HG03064 (cell line): Measurements from ENCODE around the gene TUBB3.

Source experiments
- ATAC-seq: cut with Tn5 transposase; IDR thresholded peaks from one replicate; pipeline ENCODE4 v1.9.1; 2021; ENCODE audit warnings: low read depth; ENCODE audit not compliant: unreplicated experiment

Gene TUBB3

DNA sequence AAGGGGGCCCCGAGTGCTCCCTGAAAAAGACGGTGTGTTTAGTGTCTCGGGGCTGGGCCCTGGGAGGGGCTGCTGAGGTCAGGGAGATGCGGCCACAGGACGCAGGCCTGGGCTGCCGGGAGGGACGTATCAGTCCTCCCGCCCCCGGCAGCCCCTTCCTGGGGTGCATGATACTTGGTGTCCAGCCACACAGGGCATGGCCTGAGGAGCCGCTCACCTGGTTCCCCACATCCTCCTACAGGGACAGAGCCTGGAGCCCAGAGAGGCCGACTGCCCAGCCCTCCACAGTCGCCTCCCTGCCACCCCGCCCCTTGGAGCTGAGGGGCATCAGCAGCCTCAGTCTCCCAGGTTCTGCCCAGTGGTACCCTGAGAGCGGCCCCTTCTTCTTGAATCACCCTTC lies 13.4 kb downstream of the TUBB3 start:
- no peak for ATAC-seq

DNA sequence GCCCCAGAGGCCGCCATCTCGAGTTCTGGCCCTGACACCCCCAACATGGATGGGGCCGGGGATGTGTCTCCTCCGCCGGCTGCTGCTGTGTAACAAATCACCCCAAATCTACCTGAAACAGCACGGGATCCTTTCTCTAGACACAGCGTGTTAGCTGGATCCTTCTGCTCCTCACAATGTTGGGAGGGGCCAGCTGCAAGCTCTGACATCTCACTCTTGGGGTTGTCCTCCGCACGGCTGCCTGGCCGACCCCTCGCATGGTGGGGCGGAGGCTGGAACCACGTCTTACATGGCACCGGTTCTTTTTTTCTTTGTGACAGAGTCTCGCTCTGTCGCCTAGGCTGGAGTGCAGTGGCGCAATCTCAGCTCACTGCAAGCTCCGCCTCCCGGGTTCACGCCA lies 13.8 kb downstream of the TUBB3 start:
- ATAC-seq = no peak

DNA sequence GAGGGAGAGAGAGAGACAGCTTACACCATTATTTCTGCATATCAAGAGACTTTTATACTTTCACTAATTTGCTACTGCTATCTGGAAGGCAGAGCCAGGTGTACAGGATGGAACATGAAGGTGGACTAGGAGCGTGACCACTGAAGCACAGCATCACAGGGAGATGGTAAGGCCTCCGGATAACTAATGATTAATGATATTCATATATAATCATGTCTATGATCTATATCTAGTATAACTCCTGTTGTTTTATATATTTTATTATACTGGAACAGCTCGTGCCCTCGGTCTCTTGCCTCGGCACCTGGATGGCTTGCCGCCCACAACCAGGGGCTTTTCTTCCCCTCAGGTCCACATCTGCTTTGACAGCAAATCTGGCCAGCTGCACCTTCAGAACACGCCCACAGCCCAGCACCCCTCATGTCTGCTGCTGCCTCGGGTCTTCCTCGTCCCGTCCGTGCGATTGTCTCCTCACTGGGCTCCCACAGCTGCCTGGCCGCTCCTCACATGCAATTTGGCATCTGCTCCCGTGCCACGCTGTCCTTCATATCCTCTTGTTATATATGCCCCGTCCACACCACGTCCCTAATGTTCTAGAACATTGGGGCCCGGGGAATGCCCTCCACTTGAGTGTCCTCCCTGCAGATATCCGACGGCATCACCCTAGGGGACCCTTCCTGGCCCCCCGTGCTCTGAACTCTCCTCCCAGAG lies 15.2 kb downstream of the TUBB3 start:
- no peak for ATAC-seq

- no peak for ATAC-seq
These were observed 21.6 kb downstream of the TUBB3 start for GRCh38 chr16:89944773-89945172.

DNA sequence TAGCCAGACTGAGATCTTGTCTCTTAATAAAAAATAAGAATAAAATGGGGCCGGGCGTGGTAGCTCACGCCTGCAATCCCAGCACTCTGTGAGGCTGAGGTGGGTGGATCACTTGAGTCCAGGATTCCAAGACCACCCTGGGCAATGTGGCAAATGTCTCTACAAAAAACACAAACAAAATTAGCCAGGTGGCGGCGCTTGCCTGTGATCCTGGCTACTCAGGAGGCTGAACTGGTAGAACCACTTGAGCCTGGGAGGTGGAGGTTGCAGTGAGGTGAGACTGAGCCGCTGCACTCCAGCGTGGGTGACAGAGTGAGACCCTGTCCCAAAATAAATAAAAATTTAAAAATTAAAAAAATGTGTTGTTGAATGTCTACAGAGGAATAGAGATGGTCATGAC lies 22.5 kb downstream of the TUBB3 start:
- ATAC-seq = no peak

DNA sequence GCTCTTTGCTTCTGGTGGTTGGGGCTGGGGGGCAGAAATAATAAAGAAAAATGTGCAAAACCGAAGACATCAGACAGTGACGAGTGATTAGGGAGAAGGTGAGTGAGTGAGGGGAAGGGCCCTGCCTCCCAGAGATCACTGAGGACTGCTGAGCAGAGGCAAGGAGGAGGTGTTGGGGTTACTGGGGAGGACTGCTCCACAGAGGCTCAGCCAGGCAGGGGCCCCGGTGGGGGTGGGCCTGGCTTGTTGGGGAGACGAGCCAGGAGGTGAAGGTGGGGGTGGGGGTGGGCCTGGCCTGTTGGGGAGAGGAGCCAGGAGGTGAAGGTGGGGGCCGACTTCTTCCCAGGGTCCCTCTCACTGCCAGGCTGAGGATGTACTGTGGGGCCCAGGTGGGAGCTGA lies 23.4 kb downstream of the TUBB3 start:
- no peak for ATAC-seq

DNA sequence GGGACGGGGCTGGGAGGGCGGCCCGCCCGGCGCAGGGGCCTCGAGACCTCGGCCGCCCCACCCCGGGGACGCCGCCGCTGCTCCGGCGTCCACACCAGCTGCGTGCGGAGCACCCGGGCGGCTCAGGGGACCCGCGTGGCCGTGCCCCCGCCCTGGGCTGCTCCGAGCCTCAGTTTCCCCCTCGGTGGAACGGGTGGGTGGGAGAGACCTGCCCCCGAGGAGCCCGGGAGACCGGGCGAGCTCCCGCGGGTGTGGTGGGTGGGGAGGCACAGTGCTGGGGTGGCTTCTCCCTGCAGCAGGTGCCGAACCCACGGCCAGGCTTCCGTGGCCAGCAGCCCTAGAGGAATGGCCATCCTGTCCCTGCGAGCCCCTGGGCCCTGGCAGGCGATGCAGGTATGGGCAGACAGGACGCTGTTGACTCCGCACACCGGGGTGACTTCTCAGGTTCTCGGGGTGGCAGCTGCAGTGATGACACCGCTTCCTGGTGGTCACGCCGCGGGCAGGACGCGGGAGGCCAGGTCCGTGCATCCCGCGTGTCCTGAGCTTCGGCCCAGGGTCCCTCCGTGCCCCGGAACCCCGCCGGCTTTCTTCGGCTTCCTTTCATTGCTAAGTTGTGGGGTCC lies 26.1 kb downstream of the TUBB3 start:
- no peak for ATAC-seq

GRCh38 chr16:89949756-89950155 lies 26.6 kb downstream of the TUBB3 start:
- no peak for ATAC-seq

DNA sequence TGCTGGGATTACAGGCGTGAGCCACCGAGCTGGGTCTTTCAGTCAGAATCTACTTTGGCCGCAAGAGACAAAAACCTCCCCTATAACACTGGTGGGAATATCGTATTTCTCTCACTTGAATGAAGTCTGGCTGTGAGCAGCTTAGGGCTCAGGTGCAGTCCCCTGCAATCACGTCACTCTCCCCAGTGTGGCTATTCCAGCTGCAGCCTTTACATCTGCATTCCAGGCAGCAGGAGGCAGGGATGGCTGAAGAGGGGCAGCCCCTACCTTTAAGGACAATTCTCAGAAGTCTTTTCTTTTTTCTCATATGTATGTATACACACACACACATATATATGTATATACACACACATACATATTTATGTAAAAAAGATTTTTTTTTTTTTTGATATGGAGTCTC lies 28.4 kb downstream of the TUBB3 start:
- no peak for ATAC-seq

DNA sequence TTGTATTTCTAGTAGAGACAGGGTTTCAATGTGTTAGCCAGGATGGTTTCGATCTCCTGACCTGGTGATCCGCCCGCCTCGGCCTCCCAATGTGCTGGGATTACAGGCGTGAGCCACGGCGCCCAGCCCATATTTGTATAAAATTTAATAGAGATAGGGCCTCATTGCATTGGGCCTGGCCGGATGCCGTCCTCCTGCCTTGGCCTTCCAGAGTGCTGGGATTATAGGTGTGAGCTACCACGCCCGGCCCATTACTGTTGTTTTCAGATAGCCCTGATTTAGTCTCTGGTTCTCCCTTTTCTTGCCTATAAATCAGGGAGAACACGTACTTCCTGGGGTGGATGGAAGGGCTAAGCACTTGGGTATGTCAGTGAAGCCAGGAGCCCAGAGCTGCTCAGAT lies 28.9 kb downstream of the TUBB3 start:
- ATAC-seq = no peak

GRCh38 chr16:89952551-89952950 lies 29.4 kb downstream of the TUBB3 start:
- no peak for ATAC-seq

DNA sequence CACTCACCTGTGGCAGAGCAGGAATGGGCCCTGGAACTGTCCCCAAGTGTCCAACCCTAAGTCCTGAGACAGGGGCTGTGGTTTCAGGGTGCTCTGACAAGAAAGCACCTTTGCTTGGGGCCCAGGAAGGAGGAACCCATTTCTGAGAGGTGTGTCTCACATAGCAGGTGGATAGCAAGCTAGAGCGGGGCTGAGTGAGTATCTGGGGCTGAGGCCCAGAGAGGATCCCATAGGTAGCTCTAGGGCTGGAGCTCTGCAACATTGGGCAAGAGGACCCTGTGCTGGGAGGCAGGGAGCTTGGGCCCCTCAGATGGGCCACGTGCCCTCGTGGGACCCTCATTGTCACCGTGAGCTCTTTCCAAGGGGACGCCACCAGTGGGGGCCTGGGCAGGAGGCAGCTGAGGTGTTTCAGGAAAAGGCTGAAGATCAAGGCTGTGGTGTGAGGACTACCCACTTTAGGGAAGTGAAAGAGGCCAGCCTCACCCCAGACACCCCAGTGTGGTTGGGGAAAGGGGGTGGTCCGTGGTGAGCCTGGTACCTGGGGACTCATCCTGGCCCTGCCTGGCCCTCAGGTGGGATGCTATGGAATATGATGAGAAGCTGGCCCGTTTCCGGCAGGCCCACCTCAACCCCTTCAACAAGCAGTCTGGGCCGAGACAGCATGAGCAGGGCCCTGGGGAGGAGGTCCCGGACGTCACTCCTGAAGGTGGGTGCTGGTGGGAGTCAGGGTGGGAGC lies 30.7 kb downstream of the TUBB3 start:
- no peak for ATAC-seq

- no peak for ATAC-seq
These were observed 31.3 kb downstream of the TUBB3 start for GRCh38 chr16:89954462-89954861.

DNA sequence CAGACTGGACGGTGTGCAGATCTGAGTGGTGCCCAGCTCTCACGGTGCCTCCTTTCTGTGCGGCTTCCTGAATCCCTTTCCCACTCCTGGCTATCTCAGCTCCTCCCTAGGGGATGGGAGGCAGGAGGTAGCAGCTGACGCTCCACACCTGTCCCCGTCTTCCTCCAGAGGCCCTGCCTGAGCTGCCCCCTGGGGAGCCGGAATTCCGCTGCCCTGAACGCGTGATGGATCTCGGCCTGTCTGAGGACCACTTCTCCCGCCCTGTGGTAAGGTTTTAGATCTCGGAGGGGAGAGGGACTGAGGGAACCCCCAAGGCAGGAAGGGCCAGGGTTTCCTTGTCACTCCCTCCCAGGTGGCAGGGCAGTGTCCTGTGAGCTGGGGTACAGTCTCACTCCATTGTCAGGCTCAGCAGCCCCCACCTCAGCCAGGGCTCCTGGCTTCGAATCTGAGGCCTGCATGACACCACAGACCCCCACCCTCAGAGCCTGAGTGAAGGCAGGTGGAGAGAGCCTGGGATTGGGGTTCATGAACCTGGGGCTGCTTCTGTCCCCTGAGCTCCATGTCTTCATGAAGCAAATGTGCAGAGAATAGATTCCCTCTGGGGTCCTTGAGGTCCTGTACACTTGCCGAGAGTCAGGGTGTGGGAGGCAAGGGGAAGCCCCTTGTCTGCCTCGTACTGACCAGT lies 32.0 kb downstream of the TUBB3 start:
- no peak for ATAC-seq

DNA sequence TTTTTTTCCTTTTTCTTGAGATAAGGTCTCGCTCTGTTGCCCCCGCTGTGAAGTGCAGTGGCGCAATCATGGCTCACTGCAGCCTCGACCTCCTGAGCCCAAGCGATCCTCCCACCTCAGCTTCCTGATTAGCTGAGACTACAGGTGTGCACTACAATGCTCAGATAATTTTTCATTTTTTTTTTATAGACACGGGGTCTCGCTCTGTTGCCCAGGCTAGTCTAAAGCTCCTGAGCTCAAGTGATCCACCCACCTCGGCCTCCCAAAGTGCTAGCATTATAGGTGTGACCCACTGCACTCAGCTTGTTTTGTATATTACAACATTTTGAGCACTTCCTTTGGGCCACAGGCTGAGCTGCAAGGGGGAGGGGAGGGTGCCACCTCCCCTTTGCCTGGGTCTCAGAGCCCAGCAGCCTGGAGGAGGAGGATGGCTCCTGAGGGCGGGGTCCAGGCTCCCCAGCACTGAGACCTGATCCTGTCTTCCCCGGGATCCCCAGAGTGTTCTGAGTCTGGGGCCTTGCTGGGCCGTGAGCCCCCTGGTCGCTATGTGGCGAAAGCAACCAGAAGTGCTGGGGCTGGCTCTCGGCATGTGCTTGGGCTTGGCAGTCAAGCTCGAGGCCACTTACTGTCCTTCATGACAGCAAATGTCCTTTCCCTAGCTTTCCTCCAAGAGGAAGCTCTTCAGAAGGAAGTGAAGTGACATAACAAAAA lies 33.5 kb downstream of the TUBB3 start:
- ATAC-seq = no peak

GRCh38 chr16:89957216-89957785 lies 34.2 kb downstream of the TUBB3 start:
- no peak for ATAC-seq

DNA sequence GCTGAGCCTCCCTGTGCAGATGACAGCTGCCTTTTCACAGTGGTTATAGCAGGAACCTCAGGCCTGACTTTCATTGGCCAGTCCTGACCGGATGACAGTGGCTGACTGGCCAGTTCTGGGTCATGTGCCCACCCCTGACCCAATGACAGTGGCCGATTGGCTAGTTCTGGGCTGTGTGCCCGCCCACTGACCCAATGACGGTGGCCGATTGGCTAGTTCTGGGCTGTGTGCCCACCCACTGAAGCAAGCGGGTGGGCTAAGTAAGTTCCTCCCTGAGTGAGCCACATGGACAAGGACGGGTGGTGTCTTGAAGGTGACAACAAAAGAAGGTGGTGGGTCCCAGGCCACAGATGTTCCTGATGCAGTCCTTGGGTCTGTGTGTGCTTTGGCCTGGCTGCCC lies 34.9 kb downstream of the TUBB3 start:
- ATAC-seq = no peak

DNA sequence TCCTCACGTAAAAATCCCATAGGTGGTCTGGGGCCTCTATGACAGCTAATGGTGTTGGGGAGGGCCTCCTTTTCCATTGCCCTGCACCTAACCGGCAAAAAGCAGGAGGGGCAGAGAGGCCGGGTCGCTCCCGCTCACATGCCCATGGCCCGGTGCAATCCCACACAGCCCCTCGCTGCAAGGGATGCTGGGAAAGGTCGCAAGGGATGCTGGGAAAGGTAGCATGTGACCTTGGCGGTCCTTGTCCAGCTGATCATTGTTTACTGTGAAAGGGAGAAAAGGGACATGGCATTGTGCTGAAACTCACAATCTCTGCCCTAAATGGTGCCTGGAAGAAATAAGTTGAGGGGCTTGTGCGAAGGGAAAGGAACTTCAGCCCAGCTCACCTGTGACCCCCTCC lies 35.5 kb downstream of the TUBB3 start:
- no peak for ATAC-seq

GRCh38 chr16:89960966-89961365 lies 37.8 kb downstream of the TUBB3 start:
- ATAC-seq = no peak

DNA sequence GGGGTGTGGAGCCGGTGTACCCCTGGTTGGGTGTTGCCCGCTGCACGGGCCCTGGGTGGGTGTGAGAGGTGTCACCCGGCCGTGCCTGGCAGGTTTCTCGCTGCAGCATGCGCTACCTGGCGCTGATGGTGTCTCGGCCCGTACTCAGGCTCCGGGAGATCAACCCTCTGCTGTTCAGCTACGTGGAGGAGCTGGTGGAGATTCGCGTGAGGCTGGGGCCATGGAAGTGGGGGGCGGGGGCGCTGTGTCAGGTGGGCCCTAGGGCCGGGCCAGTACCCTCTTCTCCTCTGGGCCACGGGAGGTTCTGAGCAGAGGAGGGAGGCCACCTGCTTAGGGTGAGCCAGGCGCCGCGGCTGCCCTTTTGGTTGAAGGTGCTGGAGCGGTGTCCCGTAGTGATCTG lies 38.8 kb downstream of the TUBB3 start:
- no peak for ATAC-seq
